Measurements from ENCODE around the gene FMO4.
"Not testable (repeated sequence)": the region's sequence is repeated elsewhere in the genome, so short reads cannot be mapped to it uniquely, and the experiment has no call there.

GRCh38 chr1:171373357-171374122 lies 59.6 kb downstream of the FMO4 start:
- TF ChIP-seq POLR2A (IDR thresholded peaks at IDR 0.05; ENCODE audit: extremely low read depth, insufficient read length); CTCF (IDR thresholded peaks at IDR 0.05; ENCODE audit: low read depth, low read length); MYC (IDR thresholded peaks at IDR 0.05; ENCODE audit: low read depth, low read length); MAX (IDR thresholded peaks at IDR 0.05; ENCODE audit: low read depth, low read length): not testable (repeated sequence)
